Fibroblast of pulmonary artery (primary cell): ENCODE data around the gene CTNNA3.

Source experiments
- DNase-seq: peaks from one replicate; pipeline ENCODE4 v3.0.0-alpha.2; 2010; ENCODE audit warnings: low read depth
- H3K4me3 ChIP-seq: replicated peaks from 2 replicates; pipeline ENCODE4 v1.5.1; 2011; ENCODE audit warnings: low read depth, mild to moderate bottlenecking, control low read depth, low read length, moderate library complexity
- TF ChIP-seq, protein P1 (sequence below): IDR thresholded peaks from 2 replicates; pipeline ENCODE4 v1.5.1; 2011; ENCODE audit warnings: mild to moderate bottlenecking, control low read depth, low read length, inconsistent platforms; ENCODE audit errors: missing control alignments

Gene CTNNA3

DNA sequence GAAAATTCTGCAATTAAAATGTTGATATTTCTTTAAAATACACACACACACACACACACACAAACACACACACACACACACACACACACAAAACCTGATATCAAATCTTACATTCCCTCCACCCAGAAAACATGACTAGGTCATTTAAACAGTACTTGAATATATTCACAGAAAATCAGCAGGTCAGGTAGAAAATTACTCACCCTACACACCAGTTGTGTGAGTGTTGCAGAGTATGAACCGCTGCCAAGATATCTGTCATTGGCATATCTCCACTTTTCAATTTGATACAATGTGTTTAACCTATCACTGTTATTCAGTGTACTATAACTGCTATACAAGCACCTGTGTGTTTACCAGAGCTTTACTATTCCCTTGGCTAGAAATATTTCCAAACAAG, 1053.8 kb downstream of the CTNNA3 start:
- DNase-seq, result no peak
- no peak overlapping the region for H3K4me3 ChIP-seq
- TF ChIP-seq, protein P1, sequence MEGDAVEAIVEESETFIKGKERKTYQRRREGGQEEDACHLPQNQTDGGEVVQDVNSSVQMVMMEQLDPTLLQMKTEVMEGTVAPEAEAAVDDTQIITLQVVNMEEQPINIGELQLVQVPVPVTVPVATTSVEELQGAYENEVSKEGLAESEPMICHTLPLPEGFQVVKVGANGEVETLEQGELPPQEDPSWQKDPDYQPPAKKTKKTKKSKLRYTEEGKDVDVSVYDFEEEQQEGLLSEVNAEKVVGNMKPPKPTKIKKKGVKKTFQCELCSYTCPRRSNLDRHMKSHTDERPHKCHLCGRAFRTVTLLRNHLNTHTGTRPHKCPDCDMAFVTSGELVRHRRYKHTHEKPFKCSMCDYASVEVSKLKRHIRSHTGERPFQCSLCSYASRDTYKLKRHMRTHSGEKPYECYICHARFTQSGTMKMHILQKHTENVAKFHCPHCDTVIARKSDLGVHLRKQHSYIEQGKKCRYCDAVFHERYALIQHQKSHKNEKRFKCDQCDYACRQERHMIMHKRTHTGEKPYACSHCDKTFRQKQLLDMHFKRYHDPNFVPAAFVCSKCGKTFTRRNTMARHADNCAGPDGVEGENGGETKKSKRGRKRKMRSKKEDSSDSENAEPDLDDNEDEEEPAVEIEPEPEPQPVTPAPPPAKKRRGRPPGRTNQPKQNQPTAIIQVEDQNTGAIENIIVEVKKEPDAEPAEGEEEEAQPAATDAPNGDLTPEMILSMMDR, result no peak

DNA sequence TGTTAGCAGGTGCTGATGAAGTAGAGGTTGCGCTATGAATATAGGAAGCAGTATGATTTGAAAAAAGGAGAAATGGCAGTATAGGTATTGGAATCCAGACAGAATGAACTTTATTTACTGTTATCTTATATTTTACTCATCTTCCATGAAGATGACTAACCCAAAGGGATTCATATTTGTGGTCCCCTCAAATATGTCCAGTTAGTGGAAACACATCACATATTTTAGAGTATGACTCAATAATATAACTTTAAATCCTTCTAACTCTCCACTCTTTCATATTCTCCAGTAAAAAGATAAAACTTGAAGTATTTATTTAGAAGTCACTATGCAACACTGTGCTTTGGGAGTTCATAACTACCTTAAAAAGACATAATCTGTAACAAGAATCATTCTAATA, 1056.6 kb downstream of the CTNNA3 start:
- H3K4me3 ChIP-seq, result no peak overlapping the region
- TF ChIP-seq, protein P1, result no peak
- DNase-seq, result peak; percentile 1

GRCh38 chr10:66637273-66638036, 1058.5 kb downstream of the CTNNA3 start:
- H3K4me3 ChIP-seq, result no peak overlapping the region
- TF ChIP-seq, protein P1, result no peak
- peak; percentile 0 for DNase-seq

- DNase-seq, result no peak
- TF ChIP-seq, protein P1, result no peak
- H3K4me3 ChIP-seq, result no peak overlapping the region
These were observed 1066.0 kb downstream of the CTNNA3 start for GRCh38 chr10:66629996-66630395.

- DNase-seq, result peak; percentile 1
- no peak overlapping the region for H3K4me3 ChIP-seq
- TF ChIP-seq, protein P1, result no peak
These were observed 1068.8 kb downstream of the CTNNA3 start for GRCh38 chr10:66627156-66627555.

DNA sequence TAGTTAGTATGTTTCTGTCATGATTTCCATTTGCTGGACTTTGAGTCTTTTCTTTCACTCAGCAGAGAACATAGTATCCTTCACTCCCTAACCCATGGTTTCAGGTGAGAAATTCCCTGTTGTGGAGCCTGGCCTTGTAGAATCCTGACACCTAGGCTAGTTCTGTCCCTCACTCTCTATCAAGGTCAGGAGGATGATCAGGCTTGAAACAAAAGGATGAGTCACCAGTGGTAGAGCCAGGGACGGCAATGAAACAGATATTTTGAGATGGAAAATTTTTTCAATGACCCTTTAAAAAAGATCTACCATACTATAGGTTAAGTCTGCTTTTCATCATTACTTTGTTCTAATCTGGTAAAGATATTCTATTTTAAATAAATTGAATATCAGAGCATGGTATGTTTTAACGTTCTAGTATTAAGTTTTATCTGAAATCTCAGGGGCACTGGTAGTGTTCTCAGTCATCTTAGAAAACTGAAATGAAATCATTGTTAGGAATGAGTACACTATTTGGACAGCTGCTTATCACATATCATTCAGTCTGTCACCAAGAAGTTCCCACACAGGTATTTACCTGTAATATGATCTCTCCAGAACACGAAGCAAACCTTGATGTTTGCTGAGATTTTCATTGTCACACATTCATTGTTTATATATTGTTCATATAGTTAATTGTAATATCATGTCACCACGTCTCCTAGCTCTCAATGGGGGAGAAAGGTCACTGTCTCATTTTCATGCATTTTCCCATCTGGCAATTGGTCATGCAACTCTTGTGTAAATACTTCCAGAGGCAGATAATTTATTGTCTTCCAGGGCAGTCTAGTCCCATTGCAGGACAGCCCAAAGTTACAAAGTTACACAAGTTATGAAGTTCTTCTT, 1070.0 kb downstream of the CTNNA3 start:
- TF ChIP-seq, protein P1, result no peak
- no peak overlapping the region for H3K4me3 ChIP-seq
- DNase-seq, result no peak
